Duodenal mucosa (tissue), 2 donors: ENCODE results near the gene PGF.
A peak's percentile ranks its signal among the peaks of the same experiment; 100 is the strongest.

Source experiments
- H3K27ac ChIP-seq: one replicate; pipeline ENCODE4 v1.7.0; 2013; ENCODE audit warnings: low read depth, low read length
- H3K27me3 ChIP-seq, 2 donors: one replicate each; pipeline ENCODE4 v1.7.0; 2013; ENCODE audit warnings: low read length in 2 of 2, control low read depth in 1 of 2; ENCODE audit not compliant: insufficient read depth in 2 of 2, control insufficient read depth in 1 of 2
- H3K36me3 ChIP-seq, 2 donors: one replicate each; pipeline ENCODE4 v1.7.0; 2013; ENCODE audit warnings: low read length in 2 of 2, control low read depth in 1 of 2; ENCODE audit not compliant: insufficient read depth in 2 of 2, control insufficient read depth in 1 of 2
- H3K4me1 ChIP-seq, 2 donors: one replicate each; pipeline ENCODE4 v1.7.0; 2013; ENCODE audit warnings: low read length in 2 of 2, control low read depth in 1 of 2; ENCODE audit not compliant: insufficient read depth in 2 of 2, control insufficient read depth in 1 of 2
- H3K4me3 ChIP-seq, 2 donors: one replicate each; pipeline ENCODE4 v1.7.0; 2013; ENCODE audit warnings: low read length in 2 of 2, low read depth in 1 of 2
- H3K9ac ChIP-seq, 2 donors: one replicate each; pipeline ENCODE4 v1.7.0; 2013; ENCODE audit warnings: low read length in 2 of 2, low read depth in 1 of 2
- H3K9me3 ChIP-seq, 2 donors: one replicate each; pipeline ENCODE4 v1.7.0; 2013; ENCODE audit warnings: low read length in 2 of 2, control low read depth in 1 of 2; ENCODE audit not compliant: control insufficient read depth in 1 of 2

The PGF gene

GRCh38 chr14:74942181-74942580, 13.2 kb downstream of the PGF start:
- peaks cover 24 to 37% of the 10 kb centered on the region in 2 donors for H3K4me1 ChIP-seq
- H3K4me3 ChIP-seq, result peak overlapping the region in 1 of 2 donors; percentile 46
- H3K36me3 ChIP-seq, result no peaks in the 10 kb centered on the region
- peak overlapping the region; percentile 10 to 45 for H3K9ac ChIP-seq
- H3K9me3 ChIP-seq, result peaks cover 0 to 5% of the 10 kb centered on the region in 2 donors
- no peak overlapping the region for H3K27ac ChIP-seq
- H3K27me3 ChIP-seq, result no peaks in the 10 kb centered on the region

- peak overlapping the region; percentile 28 for H3K27ac ChIP-seq
- peak overlapping the region; percentile 13 to 46 for H3K4me3 ChIP-seq
- H3K27me3 ChIP-seq, result no peaks in the 10 kb centered on the region
- no peaks in the 10 kb centered on the region for H3K36me3 ChIP-seq
- H3K4me1 ChIP-seq, result peaks cover 24 to 35% of the 10 kb centered on the region in 2 donors
- peaks cover 0 to 5% of the 10 kb centered on the region in 2 donors for H3K9me3 ChIP-seq
- H3K9ac ChIP-seq, result peak overlapping the region; percentile 45 to 63
These were observed 13.7 kb downstream of the PGF start for GRCh38 chr14:74941676-74942097.

GRCh38 chr14:74940956-74941565, 14.3 kb downstream of the PGF start:
- H3K4me1 ChIP-seq, result peaks cover 20 to 30% of the 10 kb centered on the region in 2 donors
- H3K9ac ChIP-seq, result peak overlapping the region; percentile 45 to 63
- H3K4me3 ChIP-seq, result peak overlapping the region; percentile 13 to 46
- peak overlapping the region; percentile 28 for H3K27ac ChIP-seq
- peaks cover 0 to 5% of the 10 kb centered on the region in 2 donors for H3K9me3 ChIP-seq
- H3K36me3 ChIP-seq, result no peaks in the 10 kb centered on the region
- no peaks in the 10 kb centered on the region for H3K27me3 ChIP-seq

GRCh38 chr14:74938531-74939495, 16.6 kb downstream of the PGF start:
- H3K9ac ChIP-seq, result no peak overlapping the region
- peak overlapping the region; percentile 72 for H3K27ac ChIP-seq
- no peaks in the 10 kb centered on the region for H3K27me3 ChIP-seq

GRCh38 chr14:74937171-74937570, 18.2 kb downstream of the PGF start:
- Histone ChIP-seq H3K9me3 (peaks cover 0 to 5% of the 10 kb centered on the region in 2 donors), H3K9ac (no peak overlapping the region), H3K4me1 (peaks cover 17 to 32% of the 10 kb centered on the region in 2 donors), H3K27ac (no peak overlapping the region), H3K27me3 (no peaks in the 10 kb centered on the region), H3K36me3 (no peaks in the 10 kb centered on the region), H3K4me3 (no peak overlapping the region)

More at GRCh38 chr14:74938531-74939495, 16.6 kb downstream of the PGF start:
- peaks cover 0 to 5% of the 10 kb centered on the region in 2 donors for H3K9me3 ChIP-seq
- H3K4me1 ChIP-seq, result peaks cover 17 to 30% of the 10 kb centered on the region in 2 donors
- no peaks in the 10 kb centered on the region for H3K36me3 ChIP-seq
- H3K4me3 ChIP-seq, result no peak overlapping the region

- Histone ChIP-seq H3K4me1 (peaks cover 13 to 27% of the 10 kb centered on the region in 2 donors), H3K4me3 (no peak overlapping the region)
These were observed 18.7 kb downstream of the PGF start for GRCh38 chr14:74936731-74937130.

GRCh38 chr14:74936151-74936550, 19.2 kb downstream of the PGF start:
- H3K36me3 ChIP-seq, result no peaks in the 10 kb centered on the region
- H3K27me3 ChIP-seq, result no peaks in the 10 kb centered on the region
- H3K4me1 ChIP-seq, result peaks cover 7 to 22% of the 10 kb centered on the region in 2 donors
- no peak overlapping the region for H3K27ac ChIP-seq
- peaks cover 0 to 5% of the 10 kb centered on the region in 2 donors for H3K9me3 ChIP-seq
- H3K9ac ChIP-seq, result no peak overlapping the region
- H3K4me3 ChIP-seq, result no peak overlapping the region

More at GRCh38 chr14:74936731-74937130, 18.7 kb downstream of the PGF start:
- H3K27me3 ChIP-seq, result no peaks in the 10 kb centered on the region
- no peak overlapping the region for H3K27ac ChIP-seq
- H3K9ac ChIP-seq, result no peak overlapping the region
- H3K36me3 ChIP-seq, result no peaks in the 10 kb centered on the region
- peaks cover 0 to 5% of the 10 kb centered on the region in 2 donors for H3K9me3 ChIP-seq

- Histone ChIP-seq H3K36me3 (no peaks in the 10 kb centered on the region), H3K27me3 (no peaks in the 10 kb centered on the region), H3K27ac (no peak overlapping the region), H3K9ac (no peak overlapping the region), H3K9me3 (peaks cover 0 to 5% of the 10 kb centered on the region in 2 donors), H3K4me1 (peaks cover 5 to 16% of the 10 kb centered on the region in 2 donors), H3K4me3 (no peak overlapping the region)
These were observed 20.1 kb downstream of the PGF start for GRCh38 chr14:74935360-74935680.

- H3K4me1 ChIP-seq, result peaks cover 0 to 11% of the 10 kb centered on the region in 2 donors
- no peak overlapping the region for H3K4me3 ChIP-seq
- H3K27ac ChIP-seq, result no peak overlapping the region
- H3K27me3 ChIP-seq, result no peaks in the 10 kb centered on the region
- H3K36me3 ChIP-seq, result no peaks in the 10 kb centered on the region
- H3K9me3 ChIP-seq, result peaks cover 0 to 5% of the 10 kb centered on the region in 2 donors
- no peak overlapping the region for H3K9ac ChIP-seq
These were observed 20.7 kb downstream of the PGF start for GRCh38 chr14:74934476-74935359.
